HG03039 (cell line): Measurements from ENCODE around the gene PPP1R2.
A peak's percentile ranks its signal among the peaks of the same experiment; 100 is the strongest.
"Not testable (repeated sequence)": the region's sequence is repeated elsewhere in the genome, so short reads cannot be mapped to it uniquely, and the experiment has no call there.

Experiments
- ATAC-seq: cut with Tn5 transposase; IDR thresholded peaks from one replicate; pipeline ENCODE4 v1.9.1; 2021; ENCODE audit warnings: mild to moderate bottlenecking, moderate library complexity; ENCODE audit not compliant: unreplicated experiment

Gene PPP1R2

GRCh38 chr3:195542698-195543499, at the start of gene PPP1R2:
TSS of gene PPP1R2 (minus strand) at chr3:195543325. CDS start at chr3:195543025, 300 bp downstream.
- ATAC-seq = peak; percentile 77

GRCh38 chr3:195591852-195592251, 48.7 kb upstream of the PPP1R2 start:
- ATAC-seq = no peak

- no peak for ATAC-seq
These were observed 48.1 kb upstream of the PPP1R2 start for GRCh38 chr3:195591220-195591619.

- ATAC-seq = not testable (repeated sequence)
These were observed 47.3 kb upstream of the PPP1R2 start for GRCh38 chr3:195590381-195590780.

- ATAC-seq = not testable (repeated sequence)
These were observed 46.7 kb upstream of the PPP1R2 start for GRCh38 chr3:195589796-195590195.

- no peak for ATAC-seq
These were observed 44.7 kb upstream of the PPP1R2 start for GRCh38 chr3:195587824-195588223.

GRCh38 chr3:195587406-195587805, 44.3 kb upstream of the PPP1R2 start:
- no peak for ATAC-seq

GRCh38 chr3:195584543-195584870, 41.4 kb upstream of the PPP1R2 start:
- ATAC-seq = no peak

- ATAC-seq = no peak
These were observed 40.9 kb upstream of the PPP1R2 start, which contains the start of gene APOD for GRCh38 chr3:195583831-195584542. TSS of gene APOD (minus strand) at chr3:195583940. CDS start at chr3:195579461, 4,479 bp downstream.

GRCh38 chr3:195582947-195583346, 39.8 kb upstream of the PPP1R2 start:
- no peak for ATAC-seq

- ATAC-seq = no peak
These were observed 37.8 kb upstream of the PPP1R2 start for GRCh38 chr3:195580744-195581443.

GRCh38 chr3:195579281-195579680, 36.2 kb upstream of the PPP1R2 start:
- no peak for ATAC-seq

- ATAC-seq = no peak
These were observed 35.4 kb upstream of the PPP1R2 start for GRCh38 chr3:195578565-195578964.

- no peak for ATAC-seq
These were observed 34.6 kb upstream of the PPP1R2 start for GRCh38 chr3:195577645-195578177.

- no peak for ATAC-seq
These were observed 31.6 kb upstream of the PPP1R2 start for GRCh38 chr3:195574497-195575304.

- no peak for ATAC-seq
These were observed 30.7 kb upstream of the PPP1R2 start for GRCh38 chr3:195573611-195574496.

GRCh38 chr3:195571361-195571760, 28.2 kb upstream of the PPP1R2 start:
- no peak for ATAC-seq

GRCh38 chr3:195570912-195571311, 27.8 kb upstream of the PPP1R2 start:
- ATAC-seq = no peak

GRCh38 chr3:195570344-195570743, 27.2 kb upstream of the PPP1R2 start:
- no peak for ATAC-seq
